HG03575 (cell line): Measurements from ENCODE around the gene CBX1.
"Not testable (repeated sequence)": the region's sequence is repeated elsewhere in the genome, so short reads cannot be mapped to it uniquely, and the experiment has no call there.

Experiments used
- ATAC-seq: cut with Tn5 transposase; IDR thresholded peaks from one replicate; pipeline ENCODE4 v1.9.1; 2021; ENCODE audit not compliant: unreplicated experiment, insufficient number of reproducible peaks, low FRiP score; ENCODE audit errors: extremely low read depth

Gene CBX1

GRCh38 chr17:48037036-48037837 is 64.0 kb downstream of the CBX1 start, which contains the start of gene COPZ2:
Gene COPZ2, minus strand, starts transcription at chr17:48037797. Its CDS starts 20 bp downstream, at chr17:48037777.
- ATAC-seq: no peak

- no peak for ATAC-seq
These were observed 64.6 kb downstream of the CBX1 start for GRCh38 chr17:48036693-48037035.

GRCh38 chr17:48034734-48035133 is 66.5 kb downstream of the CBX1 start:
- ATAC-seq: not testable (repeated sequence)

- ATAC-seq: no peak
These were observed 69.3 kb downstream of the CBX1 start for GRCh38 chr17:48031966-48032365.

- no peak for ATAC-seq
These were observed 70.7 kb downstream of the CBX1 start for GRCh38 chr17:48030531-48030930.

GRCh38 chr17:48028736-48029135 is 72.5 kb downstream of the CBX1 start:
- ATAC-seq: no peak

- ATAC-seq: no peak
These were observed 73.8 kb downstream of the CBX1 start for GRCh38 chr17:48027322-48027981.

GRCh38 chr17:48026502-48027321 is 74.6 kb downstream of the CBX1 start:
- ATAC-seq: no peak

- ATAC-seq: no peak
These were observed 75.3 kb downstream of the CBX1 start for GRCh38 chr17:48025904-48026501.

GRCh38 chr17:48025040-48025903 is 76.0 kb downstream of the CBX1 start:
- ATAC-seq: no peak

- no peak for ATAC-seq
These were observed 76.9 kb downstream of the CBX1 start for GRCh38 chr17:48024149-48025039.

- ATAC-seq: no peak
These were observed 77.7 kb downstream of the CBX1 start for GRCh38 chr17:48023400-48024148.

GRCh38 chr17:48022901-48023300 is 78.4 kb downstream of the CBX1 start:
- no peak for ATAC-seq

GRCh38 chr17:48021934-48022333 is 79.3 kb downstream of the CBX1 start:
- ATAC-seq: no peak
